ENCODE results near the gene OR10AD1.

OR10AD1 gene

GRCh38 chr12:48198985-48199384, 4.1 kb downstream of the OR10AD1 start:
- H3K9me3 Mint-ChIP-seq: peaks cover 8% of the 10 kb centered on the region
- H3K4me1 Mint-ChIP-seq: peaks cover 53% of the 10 kb centered on the region
- H3K27ac Mint-ChIP-seq: peak overlapping the region; percentile 98
- peak overlapping the region; percentile 90 for H3K4me3 Mint-ChIP-seq
- peaks cover 1% of the 10 kb centered on the region for H3K27me3 Mint-ChIP-seq
- peaks cover 23% of the 10 kb centered on the region for H3K36me3 Mint-ChIP-seq

GRCh38 chr12:48198672-48198971, 4.5 kb downstream of the OR10AD1 start:
- peaks cover 53% of the 10 kb centered on the region for H3K4me1 Mint-ChIP-seq
- H3K36me3 Mint-ChIP-seq: peaks cover 22% of the 10 kb centered on the region
- H3K27me3 Mint-ChIP-seq: peaks cover 1% of the 10 kb centered on the region
- peaks cover 8% of the 10 kb centered on the region for H3K9me3 Mint-ChIP-seq
- peak overlapping the region; percentile 90 for H3K4me3 Mint-ChIP-seq
- H3K27ac Mint-ChIP-seq: peak overlapping the region; percentile 98

- H3K27ac Mint-ChIP-seq: peak overlapping the region; percentile 98
- H3K4me1 Mint-ChIP-seq: peaks cover 52% of the 10 kb centered on the region
- peaks cover 21% of the 10 kb centered on the region for H3K36me3 Mint-ChIP-seq
- peak overlapping the region; percentile 90 for H3K4me3 Mint-ChIP-seq
- H3K9me3 Mint-ChIP-seq: peaks cover 6% of the 10 kb centered on the region
- H3K27me3 Mint-ChIP-seq: peaks cover 1% of the 10 kb centered on the region
These were observed 5.0 kb downstream of the OR10AD1 start for GRCh38 chr12:48197971-48198671.

- Mint-ChIP-seq H3K9me3 (no peaks in the 10 kb centered on the region), H3K27me3 (peaks cover 1% of the 10 kb centered on the region), H3K4me3 (peak overlapping the region; percentile 90), H3K36me3 (peaks cover 16% of the 10 kb centered on the region), H3K27ac (peak overlapping the region; percentile 43), H3K4me1 (peaks cover 47% of the 10 kb centered on the region)
These were observed 5.5 kb downstream of the OR10AD1 start for GRCh38 chr12:48197549-48197970.

GRCh38 chr12:48194799-48195201, 8.3 kb downstream of the OR10AD1 start:
- Mint-ChIP-seq H3K36me3 (no peaks in the 10 kb centered on the region), H3K4me3 (no peak overlapping the region), H3K27ac (no peak overlapping the region), H3K4me1 (peaks cover 19% of the 10 kb centered on the region), H3K27me3 (peaks cover 1% of the 10 kb centered on the region), H3K9me3 (no peaks in the 10 kb centered on the region)

GRCh38 chr12:48193623-48194022, 9.5 kb downstream of the OR10AD1 start:
- H3K27ac Mint-ChIP-seq: no peak overlapping the region
- no peaks in the 10 kb centered on the region for H3K36me3 Mint-ChIP-seq
- H3K9me3 Mint-ChIP-seq: no peaks in the 10 kb centered on the region
- no peak overlapping the region for H3K4me3 Mint-ChIP-seq
- peaks cover 1% of the 10 kb centered on the region for H3K27me3 Mint-ChIP-seq
- H3K4me1 Mint-ChIP-seq: peaks cover 11% of the 10 kb centered on the region

GRCh38 chr12:48192861-48193260, 10.2 kb downstream of the OR10AD1 start:
- no peak overlapping the region for H3K27ac Mint-ChIP-seq
- H3K9me3 Mint-ChIP-seq: no peaks in the 10 kb centered on the region
- H3K4me3 Mint-ChIP-seq: no peak overlapping the region
- H3K36me3 Mint-ChIP-seq: no peaks in the 10 kb centered on the region
- H3K27me3 Mint-ChIP-seq: peaks cover 1% of the 10 kb centered on the region
- peaks cover 11% of the 10 kb centered on the region for H3K4me1 Mint-ChIP-seq

GRCh38 chr12:48191096-48191495, 12.0 kb downstream of the OR10AD1 start:
- H3K36me3 Mint-ChIP-seq: no peaks in the 10 kb centered on the region
- H3K9me3 Mint-ChIP-seq: no peaks in the 10 kb centered on the region
- no peak overlapping the region for H3K27ac Mint-ChIP-seq
- peaks cover 11% of the 10 kb centered on the region for H3K4me1 Mint-ChIP-seq
- peaks cover 1% of the 10 kb centered on the region for H3K27me3 Mint-ChIP-seq
- H3K4me3 Mint-ChIP-seq: no peak overlapping the region

- no peak overlapping the region for H3K4me3 Mint-ChIP-seq
- no peaks in the 10 kb centered on the region for H3K36me3 Mint-ChIP-seq
- H3K9me3 Mint-ChIP-seq: no peaks in the 10 kb centered on the region
- peaks cover 5% of the 10 kb centered on the region for H3K27me3 Mint-ChIP-seq
- no peak overlapping the region for H3K27ac Mint-ChIP-seq
- peaks cover 6% of the 10 kb centered on the region for H3K4me1 Mint-ChIP-seq
These were observed 13.6 kb downstream of the OR10AD1 start for GRCh38 chr12:48189331-48190125.

- Mint-ChIP-seq H3K9me3 (no peaks in the 10 kb centered on the region), H3K36me3 (no peaks in the 10 kb centered on the region), H3K4me1 (peaks cover 7% of the 10 kb centered on the region), H3K27ac (peak overlapping the region; percentile 1), H3K4me3 (no peak overlapping the region), H3K27me3 (peaks cover 6% of the 10 kb centered on the region)
These were observed 15.0 kb downstream of the OR10AD1 start for GRCh38 chr12:48187916-48188695.

- Mint-ChIP-seq H3K4me3 (peak overlapping the region; percentile 56), H3K4me1 (peaks cover 19% of the 10 kb centered on the region), H3K27ac (no peak overlapping the region), H3K36me3 (no peaks in the 10 kb centered on the region), H3K9me3 (no peaks in the 10 kb centered on the region), H3K27me3 (peaks cover 8% of the 10 kb centered on the region)
These were observed 17.7 kb downstream of the OR10AD1 start for GRCh38 chr12:48185181-48185919.

- H3K27ac Mint-ChIP-seq: no peak overlapping the region
- H3K4me3 Mint-ChIP-seq: no peak overlapping the region
- peaks cover 10% of the 10 kb centered on the region for H3K27me3 Mint-ChIP-seq
- H3K4me1 Mint-ChIP-seq: peaks cover 19% of the 10 kb centered on the region
- H3K9me3 Mint-ChIP-seq: no peaks in the 10 kb centered on the region
- H3K36me3 Mint-ChIP-seq: no peaks in the 10 kb centered on the region
These were observed 18.6 kb downstream of the OR10AD1 start for GRCh38 chr12:48184549-48184922.

GRCh38 chr12:48183876-48184548, 19.1 kb downstream of the OR10AD1 start:
- Mint-ChIP-seq H3K4me3 (peak overlapping the region; percentile 92), H3K27me3 (peaks cover 10% of the 10 kb centered on the region), H3K9me3 (no peaks in the 10 kb centered on the region), H3K27ac (no peak overlapping the region), H3K36me3 (no peaks in the 10 kb centered on the region), H3K4me1 (peaks cover 19% of the 10 kb centered on the region)

GRCh38 chr12:48183091-48183875, 19.8 kb downstream of the OR10AD1 start, which contains the start of gene CCDC184:
Gene CCDC184 (plus strand): TSS chr12:48183644. CDS start chr12:48184123, 479 bp downstream.
- Mint-ChIP-seq H3K9me3 (no peaks in the 10 kb centered on the region), H3K36me3 (no peaks in the 10 kb centered on the region), H3K4me1 (peaks cover 19% of the 10 kb centered on the region)

More at GRCh38 chr12:48183091-48183875, 19.8 kb downstream of the OR10AD1 start, which contains the start of gene CCDC184:
- Mint-ChIP-seq H3K4me3 (peak within 1 kb of the TSS; percentile 92), H3K27me3 (peaks cover 10% of the 10 kb centered on the region), H3K27ac (peak within 1 kb of the TSS; percentile 61)

All from activated naive CD4-positive, alpha-beta T cell treated with anti-CD3 and anti-CD28 coated beads, Interleukin-2, amount 50 U/mL, for 24 hours (primary cell).